ENCODE measurements around the gene LRPAP1. TPM values are rescaled to one million over a fixed set of nuclear protein-coding genes. Genes with fewer than 3 reads are reported as not detected.
"Not testable (repeated sequence)": the region's sequence is repeated elsewhere in the genome, so short reads cannot be mapped to it uniquely, and the experiment has no call there.

Gene LRPAP1
- total RNA-seq, 1 donor from 2014 or later: 153 TPM

DNA sequence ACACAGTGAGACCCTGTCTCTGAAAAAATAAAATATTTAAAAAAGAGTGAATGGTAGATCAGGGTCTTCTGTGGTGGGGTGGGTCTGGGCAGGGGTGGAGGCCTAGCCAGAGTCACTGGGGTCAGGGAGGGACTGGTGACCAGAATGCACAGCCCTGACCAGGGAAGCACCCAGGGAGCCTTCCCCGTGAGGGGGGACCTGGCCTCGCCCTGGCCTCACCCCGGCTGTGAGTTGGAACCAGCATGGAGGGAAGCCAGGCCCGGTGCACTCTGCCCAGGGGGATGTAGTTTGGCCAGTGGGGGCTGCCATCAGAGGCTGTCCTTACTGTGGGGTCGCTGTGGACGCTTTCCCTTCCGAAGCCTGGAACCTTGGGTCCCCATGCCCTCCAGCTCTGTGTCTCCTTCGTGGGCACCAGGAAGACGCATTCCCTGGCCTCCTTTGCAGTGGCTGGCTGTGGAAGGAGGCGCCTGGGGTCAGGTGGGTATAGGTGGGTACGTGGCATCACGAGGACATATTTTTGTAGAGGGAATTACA is 18.6 kb upstream of the LRPAP1 start:
- not testable (repeated sequence) for H3K27ac Mint-ChIP-seq (ENCODE audit: unreplicated experiment); H3K9me3 Mint-ChIP-seq (ENCODE audit: unreplicated experiment); DNase-seq (ENCODE audit: extremely low spot score, unreplicated experiment); H3K4me3 Mint-ChIP-seq (ENCODE audit: unreplicated experiment); H3K4me1 Mint-ChIP-seq (ENCODE audit: unreplicated experiment); H3K36me3 Mint-ChIP-seq (ENCODE audit: unreplicated experiment)
- peaks cover 19% of the 10 kb centered on the region for H3K27me3 Mint-ChIP-seq (ENCODE audit: unreplicated experiment)

DNA sequence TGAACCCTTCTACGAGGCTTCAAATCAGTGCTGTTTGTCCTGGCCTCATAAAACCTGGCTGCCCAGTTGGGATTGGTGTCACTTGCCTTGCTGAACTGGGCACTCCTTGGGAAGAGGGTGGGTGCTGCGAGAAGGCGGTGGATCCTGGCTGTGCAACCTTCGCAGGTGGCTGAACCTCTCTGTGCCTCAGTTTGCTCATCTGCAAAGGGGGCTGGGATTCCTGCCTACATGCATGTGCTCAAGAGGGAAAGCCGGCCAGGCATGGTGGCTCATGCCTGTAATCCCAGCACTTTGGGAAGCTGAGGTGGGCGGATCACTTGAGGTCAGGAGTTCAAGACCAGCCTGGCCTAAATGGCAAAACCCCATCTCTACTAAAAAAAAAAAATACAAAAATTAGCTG is 17.8 kb upstream of the LRPAP1 start:
- H3K9me3 Mint-ChIP-seq (ENCODE audit: unreplicated experiment); H3K4me3 Mint-ChIP-seq (ENCODE audit: unreplicated experiment); H3K36me3 Mint-ChIP-seq (ENCODE audit: unreplicated experiment); H3K4me1 Mint-ChIP-seq (ENCODE audit: unreplicated experiment); DNase-seq (ENCODE audit: extremely low spot score, unreplicated experiment); H3K27ac Mint-ChIP-seq (ENCODE audit: unreplicated experiment): not testable (repeated sequence)
- peaks cover 23% of the 10 kb centered on the region for H3K27me3 Mint-ChIP-seq (ENCODE audit: unreplicated experiment)

DNA sequence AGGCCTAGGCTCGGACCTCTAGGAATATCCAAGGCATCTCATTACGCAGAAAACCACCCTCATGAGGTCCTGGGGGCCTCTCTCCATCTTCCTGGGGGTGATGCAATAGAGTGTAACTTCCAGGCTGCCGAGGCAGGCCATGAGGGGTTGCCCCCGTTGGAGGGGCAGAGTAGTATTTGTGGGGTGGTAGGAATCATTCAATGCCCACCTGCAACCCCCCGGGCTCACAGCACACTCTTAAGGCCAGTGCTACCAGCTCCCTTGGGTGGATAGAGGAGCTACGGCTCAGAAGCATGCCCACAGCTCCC is 17.4 kb upstream of the LRPAP1 start:
- not testable (repeated sequence) for H3K27ac Mint-ChIP-seq (ENCODE audit: unreplicated experiment); DNase-seq (ENCODE audit: extremely low spot score, unreplicated experiment); H3K9me3 Mint-ChIP-seq (ENCODE audit: unreplicated experiment); H3K36me3 Mint-ChIP-seq (ENCODE audit: unreplicated experiment); H3K4me1 Mint-ChIP-seq (ENCODE audit: unreplicated experiment); H3K4me3 Mint-ChIP-seq (ENCODE audit: unreplicated experiment)
- H3K27me3 Mint-ChIP-seq (ENCODE audit: unreplicated experiment): peaks cover 26% of the 10 kb centered on the region

DNA sequence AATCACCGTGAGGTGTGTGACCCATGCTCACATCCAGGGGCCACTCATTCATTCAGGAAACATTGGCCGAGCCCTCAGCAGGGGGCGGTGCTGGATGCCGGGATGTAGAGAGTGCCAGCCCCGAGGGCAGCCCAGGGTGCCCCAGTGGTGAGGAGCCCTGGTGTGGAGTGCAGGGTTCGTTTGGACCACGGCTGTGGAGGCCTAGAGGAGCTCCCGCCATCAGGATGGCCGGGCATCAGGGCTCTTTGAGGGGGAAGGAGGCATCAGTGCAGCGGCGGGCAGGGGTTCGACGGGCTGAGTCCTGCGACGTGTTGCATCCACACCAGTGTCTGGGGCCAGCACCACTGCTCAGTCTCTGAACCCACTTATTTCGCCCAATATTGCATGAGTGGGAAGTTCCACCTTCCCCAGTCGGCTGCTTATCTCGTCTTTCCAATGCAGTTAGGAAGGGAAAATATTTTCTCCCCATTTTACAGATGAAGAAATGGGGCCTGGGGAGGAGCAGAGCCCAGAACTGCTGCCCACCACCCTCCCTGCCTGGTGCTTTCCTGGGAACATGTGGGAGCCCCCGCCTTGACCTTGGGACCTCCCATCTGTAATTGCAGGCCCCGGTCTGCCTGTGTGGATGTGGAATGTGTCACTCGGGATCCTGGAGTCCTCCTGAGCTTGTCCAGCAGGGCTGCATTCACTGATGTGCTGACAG is 16.9 kb upstream of the LRPAP1 start:
- not testable (repeated sequence) for H3K27ac Mint-ChIP-seq (ENCODE audit: unreplicated experiment); H3K36me3 Mint-ChIP-seq (ENCODE audit: unreplicated experiment); H3K4me1 Mint-ChIP-seq (ENCODE audit: unreplicated experiment); H3K9me3 Mint-ChIP-seq (ENCODE audit: unreplicated experiment); DNase-seq (ENCODE audit: extremely low spot score, unreplicated experiment); H3K4me3 Mint-ChIP-seq (ENCODE audit: unreplicated experiment)
- peaks cover 26% of the 10 kb centered on the region for H3K27me3 Mint-ChIP-seq (ENCODE audit: unreplicated experiment)

DNA sequence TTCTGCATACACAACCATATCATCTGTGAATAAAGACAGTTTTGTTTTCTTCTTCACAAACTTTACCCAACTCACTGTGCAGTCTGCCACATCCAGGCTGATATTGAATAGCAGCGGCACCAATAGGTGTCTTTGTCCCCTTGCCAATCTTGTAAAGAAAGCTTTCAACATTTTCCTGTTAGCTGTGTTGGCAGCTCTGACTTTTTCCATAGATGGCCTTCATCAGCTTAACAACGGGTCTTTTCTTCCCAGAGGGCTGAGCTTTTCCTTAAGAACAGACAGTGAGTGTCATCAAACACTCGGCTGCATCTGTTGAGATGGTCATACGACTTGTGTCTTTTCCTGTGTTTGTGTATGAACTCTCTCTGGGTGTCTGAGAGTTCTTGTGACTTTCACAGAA is 14.5 kb upstream of the LRPAP1 start:
- DNase-seq (ENCODE audit: extremely low spot score, unreplicated experiment); H3K27ac Mint-ChIP-seq (ENCODE audit: unreplicated experiment); H3K36me3 Mint-ChIP-seq (ENCODE audit: unreplicated experiment); H3K4me1 Mint-ChIP-seq (ENCODE audit: unreplicated experiment); H3K4me3 Mint-ChIP-seq (ENCODE audit: unreplicated experiment); H3K9me3 Mint-ChIP-seq (ENCODE audit: unreplicated experiment): not testable (repeated sequence)
- H3K27me3 Mint-ChIP-seq (ENCODE audit: unreplicated experiment): peaks cover 27% of the 10 kb centered on the region

DNA sequence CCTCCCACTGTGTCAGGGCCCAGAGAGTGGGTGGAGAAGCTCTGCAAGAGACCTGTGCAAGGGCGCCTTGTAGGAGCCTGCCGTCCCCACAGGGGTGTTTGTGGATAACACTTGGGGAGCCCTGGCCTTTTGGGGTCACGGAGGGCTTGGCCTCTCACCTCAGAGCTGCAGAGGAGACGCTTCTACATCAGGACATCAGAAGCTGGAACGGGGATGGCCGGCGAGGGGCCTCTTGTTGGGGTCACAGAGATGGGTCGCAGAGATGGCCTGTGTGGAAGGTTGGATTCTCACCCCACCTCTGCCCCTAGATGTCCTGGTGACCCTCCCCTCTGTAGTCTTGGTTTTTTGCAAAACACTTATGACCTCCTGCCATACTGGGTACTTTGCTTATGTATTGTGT is 13.1 kb upstream of the LRPAP1 start:
- not testable (repeated sequence) for H3K9me3 Mint-ChIP-seq (ENCODE audit: unreplicated experiment); DNase-seq (ENCODE audit: extremely low spot score, unreplicated experiment); H3K4me1 Mint-ChIP-seq (ENCODE audit: unreplicated experiment); H3K27ac Mint-ChIP-seq (ENCODE audit: unreplicated experiment); H3K36me3 Mint-ChIP-seq (ENCODE audit: unreplicated experiment); H3K4me3 Mint-ChIP-seq (ENCODE audit: unreplicated experiment)
- peaks cover 27% of the 10 kb centered on the region for H3K27me3 Mint-ChIP-seq (ENCODE audit: unreplicated experiment)

DNA sequence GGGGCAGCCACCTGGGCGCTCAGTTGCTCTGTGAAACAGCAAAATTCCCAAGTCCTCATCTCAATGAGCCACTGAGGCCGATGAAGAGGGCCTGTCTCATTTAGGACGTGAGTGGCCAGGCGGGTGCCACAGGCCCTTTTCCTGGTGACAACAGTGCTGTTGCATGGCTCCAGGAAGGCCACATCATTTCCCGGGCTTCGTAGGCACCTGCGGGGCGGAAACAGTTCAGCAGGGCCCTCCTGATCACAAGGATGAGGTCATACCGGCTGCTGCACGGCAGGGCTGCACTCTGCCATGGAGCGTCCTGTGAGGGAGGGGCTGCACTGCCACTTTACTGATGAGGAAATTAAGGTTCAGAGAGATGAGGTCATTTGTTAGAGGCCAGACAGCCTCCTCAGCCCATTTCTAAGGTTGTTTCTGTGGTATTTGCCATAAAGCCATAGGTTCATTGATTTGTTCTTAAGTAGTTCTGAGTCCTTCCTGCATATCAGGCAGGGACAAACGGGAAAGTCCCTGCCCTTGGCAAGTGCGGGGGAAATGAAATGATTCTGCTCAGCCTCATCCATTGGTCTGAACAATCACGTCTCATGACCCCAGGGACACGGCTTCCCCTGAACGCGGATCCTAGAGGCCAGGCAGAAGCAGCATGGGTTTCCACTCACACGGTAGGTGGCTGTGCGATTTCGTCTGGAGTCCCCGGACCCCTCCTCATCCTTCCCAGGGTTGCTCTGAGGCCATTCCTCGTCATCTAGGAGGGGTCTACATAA is 12.2 kb upstream of the LRPAP1 start:
- H3K4me1 Mint-ChIP-seq (ENCODE audit: unreplicated experiment); H3K27ac Mint-ChIP-seq (ENCODE audit: unreplicated experiment); H3K4me3 Mint-ChIP-seq (ENCODE audit: unreplicated experiment); DNase-seq (ENCODE audit: extremely low spot score, unreplicated experiment); H3K36me3 Mint-ChIP-seq (ENCODE audit: unreplicated experiment); H3K9me3 Mint-ChIP-seq (ENCODE audit: unreplicated experiment): not testable (repeated sequence)
- peaks cover 27% of the 10 kb centered on the region for H3K27me3 Mint-ChIP-seq (ENCODE audit: unreplicated experiment)

DNA sequence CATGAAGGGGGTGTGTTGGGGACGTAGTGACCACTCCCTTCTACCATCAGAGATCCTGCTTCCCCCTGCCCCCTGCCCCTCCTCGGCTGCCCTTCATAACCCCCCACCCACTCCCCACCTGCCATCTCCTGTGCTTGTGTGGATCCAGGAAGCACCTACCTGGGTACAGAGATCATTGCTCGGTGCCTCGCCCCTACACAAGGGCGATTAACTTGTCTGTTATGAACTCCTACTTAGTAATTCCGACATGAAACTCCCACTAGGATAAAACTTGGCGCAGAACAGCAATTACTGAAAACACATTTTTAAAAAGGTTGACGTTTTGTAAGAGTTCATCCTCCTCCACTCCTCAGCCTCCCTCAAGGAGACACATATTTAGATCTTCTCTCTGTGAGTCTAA is 11.2 kb upstream of the LRPAP1 start:
- not testable (repeated sequence) for H3K36me3 Mint-ChIP-seq (ENCODE audit: unreplicated experiment); H3K4me3 Mint-ChIP-seq (ENCODE audit: unreplicated experiment); DNase-seq (ENCODE audit: extremely low spot score, unreplicated experiment); H3K9me3 Mint-ChIP-seq (ENCODE audit: unreplicated experiment); H3K27ac Mint-ChIP-seq (ENCODE audit: unreplicated experiment); H3K4me1 Mint-ChIP-seq (ENCODE audit: unreplicated experiment)
- H3K27me3 Mint-ChIP-seq (ENCODE audit: unreplicated experiment): peaks cover 27% of the 10 kb centered on the region

DNA sequence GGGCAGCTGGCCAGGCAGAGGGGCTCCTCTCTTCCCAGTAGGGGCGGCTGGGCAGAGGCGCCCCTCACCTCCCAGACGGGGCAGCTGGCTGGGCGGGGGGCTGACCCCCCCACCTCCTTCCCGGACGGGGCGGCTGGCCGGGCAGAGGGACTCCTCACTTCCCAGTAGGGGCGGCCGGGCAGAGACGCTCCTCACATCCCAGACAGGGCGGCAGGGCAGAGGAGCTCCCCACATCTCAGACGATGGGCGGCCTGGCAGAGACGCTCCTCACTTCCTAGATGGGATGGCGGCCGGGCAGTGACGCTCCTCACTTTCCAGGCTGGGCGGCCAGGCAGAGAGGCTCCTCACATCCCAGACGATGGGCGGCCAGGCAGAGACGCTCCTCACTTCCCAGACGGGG is 6.7 kb upstream of the LRPAP1 start:
- H3K27ac Mint-ChIP-seq (ENCODE audit: unreplicated experiment); H3K4me3 Mint-ChIP-seq (ENCODE audit: unreplicated experiment); H3K9me3 Mint-ChIP-seq (ENCODE audit: unreplicated experiment); H3K27me3 Mint-ChIP-seq (ENCODE audit: unreplicated experiment); DNase-seq (ENCODE audit: extremely low spot score, unreplicated experiment); H3K4me1 Mint-ChIP-seq (ENCODE audit: unreplicated experiment); H3K36me3 Mint-ChIP-seq (ENCODE audit: unreplicated experiment): not testable (repeated sequence)

DNA sequence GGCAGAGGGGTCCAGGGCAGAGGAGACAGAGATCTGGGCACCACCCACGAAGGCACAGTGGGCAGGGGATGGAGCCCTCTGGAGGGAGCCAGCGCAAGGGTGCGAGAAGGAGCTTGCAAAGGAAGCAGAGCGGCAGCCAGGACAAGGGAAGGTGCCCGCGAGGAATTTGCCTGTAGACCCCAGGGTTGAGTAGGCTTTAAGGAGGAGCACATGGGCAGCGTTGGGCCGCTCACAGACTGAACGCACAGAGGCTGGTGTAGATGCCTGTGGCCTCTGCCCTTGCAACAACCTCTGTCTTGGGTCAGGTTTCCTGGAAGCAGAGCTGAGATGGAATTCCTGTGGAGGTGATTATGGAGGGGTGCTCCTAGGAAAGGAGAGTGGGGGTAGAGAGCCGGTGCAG is 3.6 kb upstream of the LRPAP1 start:
- H3K4me1 Mint-ChIP-seq (ENCODE audit: unreplicated experiment); H3K36me3 Mint-ChIP-seq (ENCODE audit: unreplicated experiment); H3K9me3 Mint-ChIP-seq (ENCODE audit: unreplicated experiment); H3K27me3 Mint-ChIP-seq (ENCODE audit: unreplicated experiment); H3K4me3 Mint-ChIP-seq (ENCODE audit: unreplicated experiment); H3K27ac Mint-ChIP-seq (ENCODE audit: unreplicated experiment); DNase-seq (ENCODE audit: extremely low spot score, unreplicated experiment): not testable (repeated sequence)

Data from osteocyte (in vitro differentiated cells).